Cortex of kidney (tissue), 1 donor: Measurements from ENCODE around the gene SQSTM1.
"Not testable (repeated sequence)": the region's sequence is repeated elsewhere in the genome, so short reads cannot be mapped to it uniquely, and the experiment has no call there.

ENCODE experiments used
- DNase-seq: peaks from one replicate; lab custom pipeline; 2025; lab: John Stamatoyannopoulos, UW

The SQSTM1 gene

GRCh38 chr5:179820483-179821297, at the start of gene SQSTM1:
TSS of gene SQSTM1 (plus strand) at chr5:179820905. CDS start at chr5:179820937, 32 bp downstream.
- DNase-seq, result no peak

DNA sequence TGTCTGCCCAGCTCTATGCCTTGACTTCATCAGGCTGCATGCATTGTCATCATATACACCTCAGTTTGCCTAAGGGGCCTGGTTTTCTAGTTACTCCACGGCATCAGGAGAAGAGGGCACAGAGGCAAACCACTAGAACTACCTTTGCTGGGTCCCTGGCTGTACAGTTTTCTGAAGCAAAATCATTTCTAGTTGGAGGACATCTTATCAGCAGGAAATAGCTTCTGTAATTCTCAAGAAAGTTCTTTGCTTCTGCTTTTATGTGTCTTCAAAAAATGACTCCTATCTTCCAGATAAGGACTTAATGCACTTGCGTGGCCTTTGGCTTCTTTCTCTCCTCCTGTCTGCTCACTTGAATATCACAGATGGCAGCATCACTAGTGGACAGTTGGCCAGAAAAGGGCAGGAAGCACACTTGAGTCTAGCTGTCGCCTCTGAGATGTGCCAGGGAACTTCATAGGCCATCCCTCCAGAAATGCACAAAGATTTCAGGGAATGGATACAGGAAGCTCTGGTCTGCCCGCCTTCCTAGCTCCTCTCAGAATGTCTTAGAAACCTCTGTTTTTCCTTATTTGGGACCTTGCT, 49.3 kb upstream of the SQSTM1 start:
- no peak for DNase-seq

- no peak for DNase-seq
These were observed 48.4 kb upstream of the SQSTM1 start for GRCh38 chr5:179772351-179772750.

DNA sequence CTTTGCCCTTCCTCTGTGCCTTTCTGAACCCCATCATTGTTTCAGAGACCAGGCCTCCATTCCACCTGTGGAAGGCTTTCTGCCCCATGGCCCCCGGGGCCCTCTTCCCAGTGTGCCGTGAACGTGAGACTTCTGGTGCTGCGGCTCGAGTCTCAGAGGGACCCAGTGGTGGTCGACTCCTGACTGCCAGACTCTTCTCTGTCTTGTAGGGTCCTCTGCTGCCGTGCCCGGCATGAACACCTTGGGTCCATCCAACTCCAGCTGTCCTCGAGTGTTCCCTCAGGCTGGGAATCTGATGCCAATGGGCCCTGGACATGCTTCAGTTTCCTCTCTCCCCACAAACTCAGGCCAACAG, 47.0 kb upstream of the SQSTM1 start:
- no peak for DNase-seq

DNA sequence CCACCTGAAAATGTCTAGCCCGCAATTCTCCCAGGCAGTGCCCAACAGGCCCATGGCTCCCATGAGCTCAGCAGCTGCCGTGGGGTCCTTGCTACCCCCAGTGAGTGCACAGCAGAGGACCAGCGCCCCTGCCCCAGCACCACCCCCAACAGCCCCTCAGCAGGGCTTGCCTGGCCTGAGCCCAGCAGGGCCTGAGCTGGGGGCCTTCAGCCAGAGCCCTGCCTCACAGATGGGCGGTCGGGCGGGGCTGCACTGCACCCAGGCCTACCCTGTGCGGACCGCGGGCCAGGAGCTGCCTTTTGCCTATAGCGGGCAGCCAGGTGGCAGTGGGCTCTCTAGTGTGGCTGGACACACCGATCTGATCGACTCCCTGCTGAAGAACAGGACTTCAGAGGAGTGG, 46.3 kb upstream of the SQSTM1 start:
- DNase-seq, result no peak

DNA sequence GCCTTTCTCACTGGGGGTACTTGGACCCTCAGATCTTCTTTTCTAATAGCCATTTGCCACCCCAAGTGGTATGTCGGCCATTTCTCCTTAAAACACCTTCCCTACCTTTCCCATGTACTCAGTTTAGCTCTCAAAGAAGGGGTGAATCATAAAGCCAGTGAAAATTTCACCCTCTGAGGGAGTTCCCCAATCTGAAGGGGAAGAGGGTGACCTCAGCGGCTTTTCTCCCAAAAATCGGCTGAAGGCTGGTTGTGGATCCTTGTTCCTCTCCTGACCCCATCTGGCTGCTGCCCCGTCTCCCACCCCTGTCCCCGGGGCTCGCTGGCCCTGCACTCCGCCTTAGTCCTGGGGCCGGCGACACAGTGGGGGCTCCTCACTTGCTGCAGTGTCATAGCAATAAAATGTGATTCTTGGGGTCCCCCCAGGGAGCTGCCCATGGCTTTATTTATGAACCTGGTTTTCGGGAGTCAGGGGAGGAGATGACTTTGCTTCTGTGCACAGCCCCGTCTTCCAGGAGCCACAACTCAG, 44.2 kb upstream of the SQSTM1 start:
- no peak for DNase-seq

- DNase-seq, result no peak
These were observed 43.2 kb upstream of the SQSTM1 start for GRCh38 chr5:179777456-179777855.

GRCh38 chr5:179777909-179778308, 42.8 kb upstream of the SQSTM1 start:
- no peak for DNase-seq

DNA sequence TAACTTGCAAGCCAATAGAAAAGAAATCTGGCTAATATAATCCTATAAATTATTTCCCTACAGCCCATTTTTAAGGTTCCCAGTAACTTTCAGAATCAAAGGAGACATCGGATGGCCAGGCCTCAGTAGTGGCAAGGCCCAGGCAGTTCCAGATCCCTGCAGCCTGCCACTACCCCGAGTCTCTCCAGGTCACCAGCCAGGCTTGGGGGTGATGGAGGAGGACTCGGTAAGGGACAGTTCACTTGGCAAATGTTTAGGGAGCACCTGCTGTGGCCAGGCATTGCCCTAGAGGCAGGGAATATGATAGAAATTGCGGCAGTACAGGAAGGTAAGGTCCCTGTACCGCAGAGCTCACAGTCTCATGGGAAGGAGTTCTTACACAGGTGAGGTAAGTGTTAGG, 42.1 kb upstream of the SQSTM1 start:
- DNase-seq, result no peak

- no peak for DNase-seq
These were observed 40.9 kb upstream of the SQSTM1 start for GRCh38 chr5:179779826-179780225.

GRCh38 chr5:179780362-179780761, 40.3 kb upstream of the SQSTM1 start:
- no peak for DNase-seq

GRCh38 chr5:179781846-179782245, 38.9 kb upstream of the SQSTM1 start:
- no peak for DNase-seq

DNA sequence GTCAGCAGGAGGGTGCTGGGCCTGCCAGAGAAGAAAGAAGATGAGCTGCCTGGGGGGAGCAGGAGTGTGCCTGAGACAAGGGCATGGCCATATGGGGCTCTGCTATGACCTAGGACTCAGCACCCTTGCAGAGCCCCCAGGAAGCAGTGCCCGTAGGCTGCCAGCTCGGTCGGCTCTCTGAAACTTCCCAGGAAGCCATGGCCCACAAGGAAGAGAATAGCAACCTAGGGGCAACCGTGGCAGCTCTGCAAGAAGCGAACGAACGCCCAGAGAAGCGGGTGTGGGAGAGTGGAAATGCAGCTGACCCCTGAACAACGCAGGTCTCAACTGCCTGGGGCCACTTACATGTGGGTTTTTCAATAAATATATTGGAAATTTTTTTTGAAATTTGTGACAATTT, 37.6 kb upstream of the SQSTM1 start:
- DNase-seq, result no peak

GRCh38 chr5:179786861-179787260, 33.8 kb upstream of the SQSTM1 start:
- no peak for DNase-seq

DNA sequence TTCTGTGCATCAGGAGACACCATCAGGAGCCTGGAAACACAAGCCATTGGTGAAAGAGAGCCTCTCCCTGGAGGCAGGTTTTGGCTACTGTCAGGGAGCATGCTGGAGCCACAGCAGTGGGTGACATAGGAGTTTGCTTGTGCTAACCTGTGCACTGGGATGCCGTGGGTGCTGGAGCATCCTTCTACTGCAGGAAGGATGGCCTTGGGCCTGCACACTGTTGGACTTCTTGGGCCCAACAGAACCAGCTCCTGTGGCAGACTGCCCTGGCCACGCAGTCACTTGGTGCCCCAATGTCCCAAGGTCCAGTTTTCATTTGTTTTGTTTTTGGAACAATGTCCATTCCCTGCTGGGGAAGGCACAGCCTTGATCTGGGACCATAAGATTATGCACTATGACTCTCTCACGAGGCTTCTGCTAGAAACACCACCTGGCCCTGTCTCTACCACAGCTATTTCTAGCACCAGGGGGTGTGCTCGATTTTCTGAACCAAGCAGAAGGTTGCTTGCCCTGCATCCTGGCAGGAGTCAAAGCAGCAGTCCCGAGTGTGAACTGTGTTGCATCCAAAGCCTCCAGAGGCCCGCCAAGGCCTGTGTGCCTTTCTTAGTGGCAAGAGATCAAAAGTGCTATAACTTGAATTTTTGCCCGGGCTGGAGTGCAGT, 32.4 kb upstream of the SQSTM1 start:
- DNase-seq, result no peak

DNA sequence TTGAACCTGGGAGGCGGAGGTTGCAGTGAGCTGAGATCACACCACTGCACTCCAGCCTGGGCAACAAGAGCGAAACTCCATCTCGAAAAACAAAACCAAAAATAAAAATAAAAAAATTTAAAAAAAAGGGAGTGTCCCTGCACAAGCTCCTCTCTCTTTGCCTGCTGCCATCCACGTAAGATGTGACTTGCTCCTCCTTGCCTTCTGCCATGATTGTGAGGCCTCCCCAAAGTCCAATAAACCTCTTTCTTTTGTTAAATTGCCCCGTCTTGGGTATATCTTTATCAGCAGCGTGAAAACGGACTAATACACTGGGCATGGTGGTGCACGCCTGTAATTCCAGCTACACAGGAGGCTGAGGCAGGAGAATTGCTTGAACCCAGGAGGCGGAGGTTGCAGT, 31.4 kb upstream of the SQSTM1 start:
- DNase-seq, result not testable (repeated sequence)

DNA sequence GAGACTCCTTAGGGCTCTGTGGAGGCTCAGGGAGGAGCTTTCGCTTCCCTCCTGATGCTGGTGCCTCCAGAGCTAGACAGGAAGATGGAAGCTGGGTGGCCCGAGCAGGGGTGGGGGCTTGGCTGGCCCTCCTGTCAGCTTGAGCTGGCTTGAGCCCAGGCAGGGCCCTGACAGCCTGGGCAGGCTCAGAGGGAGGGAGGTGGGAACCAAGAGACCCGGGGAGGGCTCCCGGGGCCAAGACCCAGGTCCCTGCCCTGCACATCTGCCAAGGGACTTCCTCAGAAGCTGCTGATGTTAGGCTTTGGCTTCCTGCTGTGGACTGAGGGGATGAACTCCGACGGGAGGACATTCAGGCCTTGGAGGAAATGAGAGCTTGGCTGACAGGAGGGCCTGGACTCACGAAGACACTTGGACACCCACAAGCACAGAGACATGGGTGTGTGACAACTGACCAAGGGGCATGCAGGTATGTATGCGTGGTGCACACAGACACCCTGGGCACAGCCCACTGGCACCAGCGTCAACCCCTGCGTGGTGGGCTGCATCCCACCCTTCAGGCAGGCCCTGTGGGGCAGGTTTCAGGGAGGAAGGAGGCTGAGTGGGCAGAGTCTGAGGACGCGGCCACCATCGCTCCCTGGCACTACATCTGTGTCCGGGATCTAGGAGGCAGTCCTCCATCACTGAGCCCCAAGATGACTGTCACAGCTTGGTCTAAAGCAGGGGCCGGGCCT, 28.7 kb upstream of the SQSTM1 start:
- DNase-seq, result no peak

DNA sequence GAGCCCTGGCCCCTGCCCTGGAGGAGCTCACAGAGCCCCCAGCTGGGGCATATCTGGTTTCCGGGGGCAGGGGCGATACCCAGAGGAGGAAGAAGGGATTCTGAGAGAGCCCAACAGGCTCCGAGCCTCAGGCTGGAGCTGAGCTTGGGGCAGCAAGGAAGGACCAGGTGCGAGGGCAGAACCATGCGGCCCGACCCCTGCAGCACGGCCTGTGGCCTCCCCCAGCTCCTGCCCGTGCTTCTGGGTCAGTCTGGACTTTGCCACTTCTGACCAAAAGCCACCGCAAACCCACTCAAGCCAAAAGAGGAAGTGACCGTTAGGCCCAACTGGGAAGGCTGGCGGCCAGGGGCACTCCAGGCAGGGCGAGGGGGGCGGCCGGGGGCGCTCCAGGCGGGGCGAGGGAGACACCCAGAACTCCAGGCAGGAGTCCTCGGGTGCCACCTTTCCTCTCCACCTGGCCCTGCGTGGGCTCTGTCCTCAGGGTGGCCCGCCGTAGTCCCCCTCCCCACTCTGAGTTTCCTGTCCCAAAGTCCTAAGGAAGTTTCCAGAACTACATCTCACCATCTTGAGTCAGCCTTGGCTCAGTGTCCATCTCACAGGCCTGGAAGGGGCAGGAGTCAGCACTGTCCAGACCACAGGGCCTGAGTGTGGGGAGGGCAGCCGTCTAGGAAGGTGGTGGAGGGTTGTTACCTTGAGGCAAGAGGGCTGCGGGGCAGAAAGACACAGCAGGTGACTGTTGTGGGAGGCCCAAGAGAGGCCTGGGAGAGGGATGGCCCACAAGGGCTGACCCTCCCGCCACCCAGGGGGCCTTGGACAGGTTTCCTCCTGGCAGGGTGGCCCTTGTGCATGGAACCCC, 27.9 kb upstream of the SQSTM1 start:
- no peak for DNase-seq

- DNase-seq, result no peak
These were observed 27.1 kb upstream of the SQSTM1 start, which contains the start of gene LTC4S for GRCh38 chr5:179793468-179794139. TSS of gene LTC4S (plus strand) at chr5:179793986. CDS start at chr5:179794081, 95 bp downstream.

GRCh38 chr5:179794171-179794570, 26.5 kb upstream of the SQSTM1 start:
- no peak for DNase-seq

DNA sequence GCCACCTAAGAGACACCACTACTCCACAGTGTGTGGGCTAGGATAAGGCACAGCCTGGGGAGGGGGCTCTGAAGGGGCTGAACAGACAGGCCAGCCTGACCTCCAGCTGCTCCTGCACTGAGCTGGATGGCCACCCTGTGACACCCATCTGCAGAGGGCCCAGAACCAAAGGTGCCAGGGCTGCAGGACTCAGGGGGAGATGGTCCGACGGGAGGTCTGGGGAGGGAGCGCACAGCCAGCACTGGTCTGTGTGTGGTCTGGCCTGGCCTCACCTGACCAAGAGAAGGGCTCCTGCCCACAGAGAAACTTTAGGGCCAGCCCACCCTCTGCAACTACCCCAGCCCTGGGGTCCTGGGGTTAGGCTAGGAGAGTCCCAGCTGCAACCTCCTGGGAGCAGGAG, 26.1 kb upstream of the SQSTM1 start:
- DNase-seq, result no peak
